GM12873 (cell line): Measurements from ENCODE around the gene HOXB5.

Source experiments
- TF ChIP-seq, protein P1 (sequence below): IDR thresholded peaks from 2 replicates; pipeline ENCODE4 v1.5.1; 2012; ENCODE audit warnings: low read depth, mild to moderate bottlenecking, moderate library complexity, low read length, control low read depth; ENCODE audit not compliant: insufficient read depth; ENCODE audit errors: missing control alignments

HOXB5 gene

DNA sequence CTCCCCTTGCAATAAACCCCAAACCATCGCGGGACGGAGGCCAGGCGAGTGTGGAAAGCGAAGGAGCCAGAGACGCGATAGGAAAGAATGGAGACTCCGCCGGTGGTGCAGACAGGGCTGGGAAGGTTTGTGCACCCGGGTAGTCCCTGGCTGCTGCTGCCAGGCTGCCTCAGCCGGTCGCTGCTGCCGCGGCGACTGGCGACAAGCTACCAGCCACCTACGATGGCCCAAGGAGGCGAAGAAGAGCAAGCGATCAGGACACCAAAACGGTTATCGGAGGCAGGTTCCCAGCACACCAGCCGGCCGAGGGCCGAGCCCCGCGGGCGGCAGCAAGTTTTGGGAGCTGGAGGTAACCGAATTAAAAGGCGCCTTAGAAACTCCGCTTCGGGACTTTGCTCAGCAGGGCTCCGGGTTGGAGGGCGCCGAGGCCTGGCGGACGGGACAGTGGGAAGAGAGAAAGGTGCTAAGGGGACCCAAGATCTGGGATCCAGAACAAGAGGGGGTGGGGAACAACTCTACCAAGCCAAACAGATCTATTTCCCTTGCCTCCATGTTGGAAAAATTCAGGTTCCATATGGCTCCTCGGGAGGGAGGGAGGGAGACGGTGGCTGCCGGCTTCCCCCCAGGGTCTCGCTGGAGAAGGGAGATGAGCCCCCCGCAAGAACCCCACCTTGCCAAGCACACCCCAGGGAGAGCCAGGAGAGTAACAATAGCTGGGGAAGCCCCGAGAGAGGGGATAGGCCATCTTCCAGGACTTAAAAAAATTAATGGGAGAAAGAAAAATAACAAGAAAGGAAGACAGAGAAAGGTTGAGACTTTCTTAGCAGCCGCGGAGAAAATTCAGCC lies 38.9 kb downstream of the HOXB5 start:
- TF ChIP-seq, protein P1, sequence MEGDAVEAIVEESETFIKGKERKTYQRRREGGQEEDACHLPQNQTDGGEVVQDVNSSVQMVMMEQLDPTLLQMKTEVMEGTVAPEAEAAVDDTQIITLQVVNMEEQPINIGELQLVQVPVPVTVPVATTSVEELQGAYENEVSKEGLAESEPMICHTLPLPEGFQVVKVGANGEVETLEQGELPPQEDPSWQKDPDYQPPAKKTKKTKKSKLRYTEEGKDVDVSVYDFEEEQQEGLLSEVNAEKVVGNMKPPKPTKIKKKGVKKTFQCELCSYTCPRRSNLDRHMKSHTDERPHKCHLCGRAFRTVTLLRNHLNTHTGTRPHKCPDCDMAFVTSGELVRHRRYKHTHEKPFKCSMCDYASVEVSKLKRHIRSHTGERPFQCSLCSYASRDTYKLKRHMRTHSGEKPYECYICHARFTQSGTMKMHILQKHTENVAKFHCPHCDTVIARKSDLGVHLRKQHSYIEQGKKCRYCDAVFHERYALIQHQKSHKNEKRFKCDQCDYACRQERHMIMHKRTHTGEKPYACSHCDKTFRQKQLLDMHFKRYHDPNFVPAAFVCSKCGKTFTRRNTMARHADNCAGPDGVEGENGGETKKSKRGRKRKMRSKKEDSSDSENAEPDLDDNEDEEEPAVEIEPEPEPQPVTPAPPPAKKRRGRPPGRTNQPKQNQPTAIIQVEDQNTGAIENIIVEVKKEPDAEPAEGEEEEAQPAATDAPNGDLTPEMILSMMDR, result no peak

DNA sequence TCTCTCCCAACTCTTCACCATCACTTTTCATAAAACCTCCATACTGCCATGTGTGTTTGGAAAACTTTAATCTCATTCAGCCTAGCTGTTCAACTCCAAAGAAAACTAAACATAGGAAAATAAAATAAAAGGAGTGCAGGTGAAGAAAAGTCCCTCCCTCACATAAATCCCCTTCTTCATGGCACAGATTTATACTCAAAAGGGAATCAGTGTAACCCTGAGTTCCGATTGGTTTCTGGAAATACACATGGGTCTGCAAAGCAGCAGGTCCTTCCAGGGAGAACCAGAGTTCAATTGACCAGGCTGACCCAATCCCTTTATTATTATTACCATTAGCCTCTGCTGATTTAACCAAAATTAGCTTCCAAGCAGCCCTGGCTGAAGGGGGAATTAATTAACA lies 39.8 kb downstream of the HOXB5 start:
- TF ChIP-seq, protein P1, result no peak

DNA sequence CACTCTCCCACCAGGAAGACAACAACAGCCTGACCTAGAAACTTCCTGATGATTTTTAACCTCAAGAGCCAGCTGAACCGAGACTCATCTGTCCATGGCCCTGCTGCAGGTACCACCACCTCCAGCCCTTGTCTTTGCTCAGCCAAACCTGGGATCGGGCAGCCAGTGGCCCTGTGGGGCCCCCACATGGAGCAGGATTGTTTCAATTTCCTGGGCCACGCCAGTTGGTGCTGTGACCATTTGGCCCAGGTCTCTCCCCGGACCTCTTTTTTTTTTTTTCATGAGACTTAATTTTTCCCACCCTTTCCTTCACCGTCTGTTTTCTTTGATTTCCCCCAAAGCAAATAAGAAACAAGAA lies 40.4 kb downstream of the HOXB5 start:
- TF ChIP-seq, protein P1, result no peak

DNA sequence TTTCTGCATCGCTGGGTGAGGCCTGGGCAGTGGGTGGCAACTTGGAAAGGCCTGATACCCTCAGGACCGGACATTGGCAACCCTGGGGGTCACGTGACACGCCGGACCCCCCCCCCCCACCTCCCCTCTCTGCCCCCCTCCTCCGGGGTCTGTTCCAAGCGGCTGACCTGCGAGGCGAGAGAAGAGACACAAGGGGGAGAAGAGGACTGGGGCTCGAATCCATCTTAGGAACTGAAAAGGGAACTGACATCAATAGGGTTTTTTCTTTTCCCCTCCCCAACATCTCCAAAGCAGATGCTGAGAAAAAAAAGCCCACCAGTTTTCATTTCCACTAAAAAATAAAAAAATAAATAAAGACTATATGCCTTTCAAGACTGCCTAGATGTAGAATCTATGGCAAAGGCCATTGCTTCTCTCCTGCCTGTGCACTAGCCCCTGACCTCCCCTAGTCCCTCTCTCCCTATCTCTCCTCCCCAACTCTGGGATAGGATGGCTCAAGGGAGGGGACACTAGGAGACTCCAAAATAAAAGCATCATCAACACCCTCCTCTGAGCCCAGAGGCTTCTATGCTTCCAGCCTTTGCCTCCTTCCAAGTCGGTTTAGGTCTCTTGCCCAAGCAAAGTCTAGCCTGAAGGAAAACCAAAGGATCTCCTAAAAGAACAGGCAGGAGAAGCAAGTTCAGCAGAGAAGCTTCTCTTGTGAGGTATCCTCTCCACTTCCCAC lies 41.0 kb downstream of the HOXB5 start:
- TF ChIP-seq, protein P1, result no peak

DNA sequence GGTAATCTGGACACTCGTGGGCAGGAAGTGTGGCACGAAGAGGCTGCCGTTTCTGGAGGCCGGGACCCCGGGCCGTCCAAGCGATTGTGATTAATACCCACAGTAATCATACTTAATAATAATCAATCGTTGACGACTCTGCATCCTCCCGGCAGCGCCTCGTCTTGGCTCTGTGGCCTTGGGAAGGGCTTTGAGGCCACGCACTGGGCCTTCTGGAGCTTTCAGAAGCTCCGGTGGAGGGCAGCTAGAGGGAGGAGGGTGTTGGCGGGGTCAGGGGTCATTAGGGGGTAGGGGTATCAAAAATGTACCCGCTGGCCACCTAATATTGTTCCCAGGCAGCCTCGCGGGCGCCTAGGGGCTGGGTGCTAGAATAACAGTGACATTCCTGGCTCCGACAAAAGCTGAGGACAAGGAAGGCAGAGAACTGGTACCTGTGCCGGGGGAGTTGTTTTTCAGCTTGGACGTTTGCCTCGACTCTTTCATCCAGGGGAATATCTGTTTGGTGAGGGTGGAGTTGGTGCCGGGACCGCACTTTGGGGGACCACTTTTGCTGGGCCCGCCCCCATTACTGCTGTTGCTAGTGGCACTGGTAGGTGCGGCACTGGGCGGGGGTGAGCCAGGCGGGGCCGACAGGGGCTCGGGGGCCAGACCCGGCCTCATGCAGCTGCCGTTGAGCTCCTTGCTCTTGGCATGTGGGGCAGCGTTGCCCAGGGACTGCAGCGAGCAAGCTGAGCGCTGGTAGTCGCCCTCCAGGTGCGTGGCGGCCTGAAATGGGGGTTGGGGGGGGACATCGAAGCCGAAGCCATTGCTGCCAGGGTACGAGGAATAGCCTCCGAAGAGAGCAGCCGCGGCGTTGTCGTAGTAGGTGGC lies 41.7 kb downstream of the HOXB5 start:
- TF ChIP-seq, protein P1, result no peak

DNA sequence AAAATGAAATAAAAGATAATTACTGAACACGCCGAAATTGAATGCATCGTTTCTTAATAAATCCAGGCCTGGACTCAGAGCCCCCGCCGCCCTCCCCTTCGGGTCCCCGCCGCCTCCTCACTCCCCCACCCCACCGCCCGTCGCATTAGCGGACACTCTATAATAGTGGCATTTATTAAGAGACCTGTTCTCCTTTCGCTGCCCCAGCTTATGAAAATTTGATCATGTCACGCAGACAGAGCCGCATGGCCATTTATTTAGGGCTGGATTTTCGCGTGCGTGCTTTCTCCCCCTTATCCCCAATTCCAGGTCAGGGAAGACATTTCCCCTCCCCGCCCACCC lies 42.4 kb downstream of the HOXB5 start:
- TF ChIP-seq, protein P1, result no peak
